ENCODE results near the gene KANSL2. TPM values are rescaled to one million over a fixed set of nuclear protein-coding genes. Genes with fewer than 3 reads are reported as not detected.

KANSL2 gene
- total RNA-seq, 4 donors from 2014 or later: 12.7 to 80.8 (median 39.7) TPM

- WGBS, 2 donors (ENCODE audit: low coverage in 1 of 2): 44 to 67% methylated on average over 3 of the region's 3 CpGs
- Histone ChIP-seq H3K4me1 (peaks cover 16 to 59% (median 34%) of the 10 kb centered on the region in 4 donors), H3K27ac (peak overlapping the region in 1 of 4 donors; percentile 3), H3K4me3 (no peak overlapping the region), H3K27me3 (no peaks in the 10 kb centered on the region), H3K36me3 (peaks cover 0 to 31% (median 7%) of the 10 kb centered on the region in 4 donors), H3K9me3 (no peaks in the 10 kb centered on the region)
- in situ Hi-C loops (cut with MboI; ENCODE audit: low pct_ligation_motif_present in 1 of 4, low pct_unique_long_range_greater_than_20kb in 1 of 4, low sequenced_read_pairs in 3 of 4) (no loop called here), intact Hi-C loops (cut with DNase I; ENCODE audit: low total_unique reads) (no loop called here)
- TF ChIP-seq POLR2A (IDR thresholded peaks at IDR 0.05): no peak
- TF ChIP-seq EP300 (IDR thresholded peaks at IDR 0.05; ENCODE audit: low read depth): no peak
- TF ChIP-seq CTCF (IDR thresholded peaks at IDR 0.05): no peak
- TF ChIP-seq POLR2AphosphoS5 (IDR thresholded peaks at IDR 0.05): no peak
- no peak for DNase-seq
Measured at GRCh38 chr12:48678551-48679185, 3.4 kb downstream of the KANSL2 start.

GRCh38 chr12:48671231-48671856 is 10.7 kb downstream of the KANSL2 start:
- no peak for TF ChIP-seq POLR2A (IDR thresholded peaks at IDR 0.05)
- no peak for TF ChIP-seq EP300 (IDR thresholded peaks at IDR 0.05; ENCODE audit: low read depth)
- H3K4me3 ChIP-seq: no peak overlapping the region
- H3K9me3 ChIP-seq: no peaks in the 10 kb centered on the region
- H3K27ac ChIP-seq: no peak overlapping the region
- WGBS, 2 donors (ENCODE audit: low coverage in 1 of 2): 77 to 89% methylated on average over 7 to 8 of the region's 8 CpGs
- in situ Hi-C loops (cut with MboI; ENCODE audit: low pct_ligation_motif_present in 1 of 4, low pct_unique_long_range_greater_than_20kb in 1 of 4, low sequenced_read_pairs in 3 of 4): no loop called here
- H3K27me3 ChIP-seq: no peaks in the 10 kb centered on the region
- intact Hi-C loops (cut with DNase I; ENCODE audit: low total_unique reads): no loop called here
- H3K4me1 ChIP-seq: peaks cover 0 to 4% (median 2%) of the 10 kb centered on the region in 4 donors
- DNase-seq: no peak
- peaks cover 0 to 76% (median 37%) of the 10 kb centered on the region in 4 donors for H3K36me3 ChIP-seq

- H3K4me3 ChIP-seq: no peak overlapping the region
- intact Hi-C loops (cut with DNase I; ENCODE audit: low total_unique reads) (no loop called here), in situ Hi-C loops (cut with MboI; ENCODE audit: low pct_ligation_motif_present in 1 of 4, low pct_unique_long_range_greater_than_20kb in 1 of 4, low sequenced_read_pairs in 3 of 4) (no loop called here)
- H3K9me3 ChIP-seq: no peaks in the 10 kb centered on the region
- no peak overlapping the region for H3K27ac ChIP-seq
- H3K4me1 ChIP-seq: peaks cover 0 to 4% (median 0%) of the 10 kb centered on the region in 4 donors
- 92 to 93% methylated on average over 9 to 14 of the region's 14 CpGs for WGBS, 2 donors (ENCODE audit: low coverage in 1 of 2)
- no peaks in the 10 kb centered on the region for H3K27me3 ChIP-seq
- no peak for TF ChIP-seq POLR2A (IDR thresholded peaks at IDR 0.05)
- TF ChIP-seq CTCF (IDR thresholded peaks at IDR 0.05): no peak
- TF ChIP-seq POLR2AphosphoS5 (IDR thresholded peaks at IDR 0.05): no peak
- no peak for TF ChIP-seq EP300 (IDR thresholded peaks at IDR 0.05; ENCODE audit: low read depth)
- peaks cover 0 to 88% (median 40%) of the 10 kb centered on the region in 4 donors for H3K36me3 ChIP-seq
- no peak for DNase-seq
Measured at GRCh38 chr12:48668996-48669395, 13.0 kb downstream of the KANSL2 start.

DNA sequence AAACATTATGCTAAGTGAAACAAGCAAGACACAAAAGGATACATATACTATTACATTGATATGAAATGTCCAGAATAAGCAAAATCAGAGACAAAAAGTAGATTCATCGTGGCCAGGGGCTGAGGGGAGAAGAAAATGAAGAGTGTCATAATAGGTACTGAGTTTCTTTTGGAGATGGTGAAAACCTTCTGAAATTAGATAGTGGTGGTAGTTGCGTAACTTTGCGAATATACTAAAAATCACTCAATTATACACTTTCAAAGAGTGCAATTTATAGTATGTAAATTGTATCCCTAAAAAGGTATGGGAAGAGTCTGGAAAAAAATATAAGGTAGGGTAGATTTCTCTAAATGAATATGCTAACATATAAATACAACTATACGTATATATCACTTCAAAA is 22.2 kb downstream of the KANSL2 start:
- TF ChIP-seq EP300 (IDR thresholded peaks at IDR 0.05; ENCODE audit: low read depth): no peak
- TF ChIP-seq POLR2AphosphoS5 (IDR thresholded peaks at IDR 0.05): no peak
- TF ChIP-seq POLR2A (IDR thresholded peaks at IDR 0.05): no peak
- TF ChIP-seq CTCF (IDR thresholded peaks at IDR 0.05): no peak

More for the DNA sequence above, 22.2 kb downstream of the KANSL2 start:
- Histone ChIP-seq H3K27ac (no peak overlapping the region), H3K4me1 (no peaks in the 10 kb centered on the region), H3K9me3 (no peaks in the 10 kb centered on the region), H3K36me3 (peaks cover 0 to 82% (median 28%) of the 10 kb centered on the region in 4 donors), H3K27me3 (no peaks in the 10 kb centered on the region), H3K4me3 (no peak overlapping the region)
- in situ Hi-C loops (cut with MboI; ENCODE audit: low pct_ligation_motif_present in 1 of 4, low pct_unique_long_range_greater_than_20kb in 1 of 4, low sequenced_read_pairs in 3 of 4): no loop called here
- DNase-seq: no peak
- intact Hi-C loops (cut with DNase I; ENCODE audit: low total_unique reads): no loop called here
- 77 to 96% methylated on average over 4 of the region's 4 CpGs for WGBS, 2 donors (ENCODE audit: low coverage in 1 of 2)

All from transverse colon (tissue), 4 donors.